CD14-positive monocyte (primary cell): ENCODE results near the gene ZFHX3. TPM values are rescaled to one million over a fixed set of nuclear protein-coding genes. Genes with fewer than 3 reads are reported as not detected.

Source experiments
- DNase-seq, 3 donors: peaks; one replicate each; pipeline ENCODE4 v3.0.0-alpha.2; 2011 to 2022
- H2AFZ ChIP-seq: 2 replicates; pipeline ENCODE4 v1.6.0; 2012; ENCODE audit warnings: mild to moderate bottlenecking, low read depth, low read length, inconsistent platforms; ENCODE audit not compliant: insufficient read depth, poor library complexity, severe bottlenecking
- H3K27ac ChIP-seq, 2 donors: 1 replicate in 1 of 2; 2 replicates in 1 of 2; pipeline ENCODE4 v1.5.1; 2012 to 2013; ENCODE audit warnings: low read length in 2 of 2, control low read depth in 1 of 2, inconsistent platforms in 1 of 2, low read depth in 1 of 2, mild to moderate bottlenecking in 1 of 2
- H3K27me3 ChIP-seq, 2 donors: one replicate each; pipeline versions ENCODE4 v1.6.0 to v1.6.1; 2011 to 2013; ENCODE audit warnings: low read length in 2 of 2; ENCODE audit not compliant: control insufficient read depth in 2 of 2, insufficient read depth in 2 of 2
- H3K36me3 ChIP-seq, 2 donors: replicated peaks in 1 of 2; 1 replicate in 1 of 2; 2 replicates in 1 of 2; pipeline versions ENCODE4 v1.5.1 to v1.6.1; 2012 to 2013; ENCODE audit warnings: low read length in 2 of 2, control low read depth in 1 of 2, inconsistent platforms in 1 of 2, mild to moderate bottlenecking in 1 of 2; ENCODE audit not compliant: insufficient read depth in 2 of 2, control insufficient read depth in 1 of 2
- H3K4me1 ChIP-seq, 2 donors: 1 replicate in 1 of 2; 2 replicates in 1 of 2; pipeline versions ENCODE4 v1.5.1 to v1.6.1; 2012 to 2013; ENCODE audit warnings: low read length in 2 of 2, control low read depth in 1 of 2, inconsistent platforms in 1 of 2, mild to moderate bottlenecking in 1 of 2, moderate library complexity in 1 of 2; ENCODE audit not compliant: insufficient read depth in 2 of 2, control insufficient read depth in 1 of 2
- H3K4me2 ChIP-seq: replicated peaks from 2 replicates; pipeline ENCODE3; 2012; ENCODE audit warnings: low read length, moderate library complexity, mild to moderate bottlenecking; ENCODE audit not compliant: poor library complexity, severe bottlenecking; ENCODE audit errors: extremely low read depth
- H3K4me3 ChIP-seq, 3 experiments: fragments of 200-600 bp in 1 of 3; sonication (generic) in 1 of 3; replicated peaks in 1 of 3; 1 replicate in 2 of 3; 2 replicates in 1 of 3; pipeline ENCODE4 v1.5.1; 2011 to 2013; ENCODE audit warnings: low read length in 3 of 3, mild to moderate bottlenecking in 3 of 3, control low read depth in 2 of 3, low read depth in 2 of 3, inconsistent platforms in 1 of 3, moderate library complexity in 1 of 3
- H3K79me2 ChIP-seq: 2 replicates; pipeline ENCODE4 v1.6.0; 2012; ENCODE audit warnings: mild to moderate bottlenecking, control low read depth, inconsistent platforms, low read length, moderate library complexity; ENCODE audit not compliant: insufficient read depth
- H3K9ac ChIP-seq: 2 replicates; pipeline ENCODE4 v1.6.0; 2017; ENCODE audit warnings: low read length, mild to moderate bottlenecking; ENCODE audit not compliant: insufficient read depth, poor library complexity, severe bottlenecking
- H3K9me3 ChIP-seq, 2 donors: replicated peaks in 1 of 2; 1 replicate in 1 of 2; 2 replicates in 1 of 2; pipeline versions ENCODE4 v1.5.1 to v1.6.1; 2012 to 2013; ENCODE audit warnings: low read length in 2 of 2, control low read depth in 1 of 2; ENCODE audit not compliant: control insufficient read depth in 1 of 2, insufficient read depth in 1 of 2
- H4K20me1 ChIP-seq: 2 replicates; pipeline ENCODE4 v1.6.0; 2012; ENCODE audit warnings: mild to moderate bottlenecking, low read length, control low read depth, moderate library complexity; ENCODE audit not compliant: insufficient read depth
- H3K27ac Mint-ChIP-seq, 7 donors: one replicate each; pipeline ENCODE4 v1.8.0; 2020; ENCODE audit warnings: mild to moderate bottlenecking in 7 of 7, mixed read lengths in 7 of 7, moderate library complexity in 6 of 7, inconsistent platforms in 2 of 7
- H3K27me3 Mint-ChIP-seq, 3 donors: one replicate each; pipeline ENCODE4 v1.8.0; 2021 to 2022; ENCODE audit warnings: low read depth in 3 of 3, mild to moderate bottlenecking in 3 of 3, mixed read lengths in 3 of 3, moderate library complexity in 3 of 3, inconsistent platforms in 1 of 3
- H3K36me3 Mint-ChIP-seq, 2 donors: one replicate each; pipeline ENCODE4 v1.8.0; 2020; ENCODE audit warnings: mixed read lengths in 2 of 2, inconsistent platforms in 1 of 2, mild to moderate bottlenecking in 1 of 2
- H3K4me1 Mint-ChIP-seq: one replicate; pipeline ENCODE4 v1.8.0; 2020; ENCODE audit warnings: mild to moderate bottlenecking, mixed read lengths
- H3K4me3 Mint-ChIP-seq, 2 donors: one replicate each; pipeline ENCODE4 v1.8.0; 2020; ENCODE audit warnings: mild to moderate bottlenecking in 2 of 2, mixed read lengths in 2 of 2, moderate library complexity in 1 of 2
- H3K9me3 Mint-ChIP-seq, 7 donors: one replicate each; pipeline ENCODE4 v1.8.0; 2020 to 2022; ENCODE audit warnings: mixed read lengths in 7 of 7, mild to moderate bottlenecking in 6 of 7, moderate library complexity in 6 of 7, inconsistent platforms in 2 of 7
- CTCF ChIP-seq: fragments of 200-600 bp; IDR thresholded peaks from one replicate; pipeline ENCODE4 v1.8.0; 2022; ENCODE audit warnings: antibody characterized with exemption, mild to moderate bottlenecking
- WGBS: methylation state at CpG from one replicate; pipeline ENCODE4 v1.1.5; 2013; ENCODE audit warnings: missing lambda C conversion rate; ENCODE audit not compliant: insufficient coverage; 5-methylcytosine and 5-hydroxymethylcytosine counted together
- intact Hi-C, 2 donors: fragments of 100-400 bp; cut with micrococcal nuclease; formaldehyde crosslinking; loops; one replicate each; pipeline versions ENCODE4 v1.15.0 to v1.15.1; 2023
- polyA plus RNA-seq, 3 donors: library from polyadenylated mRNA; depleted of rRNA in 1 of 3; unstranded in 2 of 3; stranded (reverse) in 1 of 3; fragments of 300-500 nt in 2 of 3; fragments of >200 nt in 1 of 3; fragmentation: Illumina TruSeq in 2 of 3; gene quantifications; 1 replicate in 2 of 3; 2 replicates in 1 of 3; pipeline ENCODE4 v1.2.3, GENCODE V29; 2012 to 2021

Gene ZFHX3
- polyA plus RNA-seq, 3 donors: 0.42 to 4.2 (median 0.43) TPM

GRCh38 chr16:73041676-73042075 lies 6.3 kb downstream of the ZFHX3 start:
- H3K27me3 Mint-ChIP-seq: peaks cover 13 to 19% (median 16%) of the 10 kb centered on the region in 3 donors
- Histone ChIP-seq H3K36me3 (no peaks in the 10 kb centered on the region), H2AFZ (no peak overlapping the region), H4K20me1 (peaks cover 87% of the 10 kb centered on the region), H3K4me3 (no peak overlapping the region), H3K79me2 (peaks cover 18% of the 10 kb centered on the region), H3K9me3 (no peaks in the 10 kb centered on the region), H3K9ac (no peak overlapping the region), H3K4me1 (peaks cover 2 to 11% of the 10 kb centered on the region in 2 donors), H3K27me3 (peaks cover 2 to 8% of the 10 kb centered on the region in 2 donors), H3K27ac (no peak overlapping the region), H3K4me2 (no peak overlapping the region)
- H3K4me3 Mint-ChIP-seq: no peak overlapping the region
- H3K27ac Mint-ChIP-seq: peak overlapping the region in 2 of 7 donors; percentile 21 to 56
- DNase-seq: no peak
- TF ChIP-seq CTCF: no peak
- WGBS: 14% methylated on average over 1 of the region's 4 CpGs
- intact Hi-C loops: loop anchor here (10.0 kb wide), 2 partner anchors 107 to 207 kb away; no protein-coding TSS in a partner anchor
- peaks cover 41% of the 10 kb centered on the region for H3K4me1 Mint-ChIP-seq
- no peaks in the 10 kb centered on the region for H3K9me3 Mint-ChIP-seq
- H3K36me3 Mint-ChIP-seq: peaks cover 3 to 11% of the 10 kb centered on the region in 2 donors

- Mint-ChIP-seq H3K4me3 (no peak overlapping the region), H3K36me3 (peaks cover 6 to 13% of the 10 kb centered on the region in 2 donors), H3K27ac (no peak overlapping the region), H3K4me1 (peaks cover 41% of the 10 kb centered on the region), H3K9me3 (no peaks in the 10 kb centered on the region), H3K27me3 (peaks cover 20 to 27% (median 25%) of the 10 kb centered on the region in 3 donors)
- Histone ChIP-seq H4K20me1 (peaks cover 90% of the 10 kb centered on the region), H3K4me1 (peaks cover 10 to 19% of the 10 kb centered on the region in 2 donors), H3K79me2 (peaks cover 13% of the 10 kb centered on the region), H3K4me3 (no peak overlapping the region), H3K36me3 (no peaks in the 10 kb centered on the region), H3K4me2 (no peak overlapping the region), H3K27ac (no peak overlapping the region), H2AFZ (no peak overlapping the region), H3K27me3 (peaks cover 2 to 15% of the 10 kb centered on the region in 2 donors), H3K9ac (no peak overlapping the region), H3K9me3 (no peaks in the 10 kb centered on the region)
- WGBS: 100% methylated on average over 2 of the region's 6 CpGs
- DNase-seq: no peak
- intact Hi-C loops: loop anchor here (10.0 kb wide), 2 partner anchors 106 to 206 kb away; no protein-coding TSS in a partner anchor
- TF ChIP-seq CTCF: no peak
Measured at GRCh38 chr16:73040735-73041402, 7.1 kb downstream of the ZFHX3 start.
